ENCODE data around the gene SPTBN1.

Gene SPTBN1

GRCh38 chr2:54435325-54436226, 20.6 kb upstream of the SPTBN1 start:
- CTCF ChIA-PET: interaction anchor here (0.7 kb wide), 1 partner anchor 205 kb away, joined by 3 read pairs; no protein-coding TSS in a partner anchor
- no peak for DNase-seq (ENCODE audit: extremely low spot score)
- TF ChIP-seq PKNOX1 (IDR thresholded peaks at IDR 0.05): no peak
- no peak for TF ChIP-seq ELF4 (IDR thresholded peaks at IDR 0.05)
- TF ChIP-seq NFRKB (IDR thresholded peaks at IDR 0.05): no peak
- POLR2A ChIA-PET: no interaction called here

GRCh38 chr2:54437588-54437987, 18.5 kb upstream of the SPTBN1 start:
- DNase-seq (ENCODE audit: extremely low spot score): no peak
- ChIA-PET CTCF (no interaction called here), POLR2A (no interaction called here)
- TF ChIP-seq FOXM1 (IDR thresholded peaks at IDR 0.05; ENCODE audit: borderline replicate concordance) (no peak), FOXK2 (IDR thresholded peaks at IDR 0.05) (no peak), NFRKB (IDR thresholded peaks at IDR 0.05) (no peak), ZNF384 (IDR thresholded peaks at IDR 0.05) (no peak), FOXA1 (IDR thresholded peaks at IDR 0.05) (no peak), BHLHE40 (IDR thresholded peaks at IDR 0.05; ENCODE audit: borderline replicate concordance) (no peak), ELF4 (IDR thresholded peaks at IDR 0.05) (no peak), L3MBTL2 (conservative IDR thresholded peaks at IDR 0.05) (no peak), LEF1 (IDR thresholded peaks at IDR 0.05; ENCODE audit: borderline replicate concordance) (no peak), HDGF (IDR thresholded peaks at IDR 0.05; ENCODE audit: borderline replicate concordance) (no peak), SP1 (IDR thresholded peaks at IDR 0.05) (no peak), CTBP1 (IDR thresholded peaks at IDR 0.05; ENCODE audit: borderline replicate concordance) (no peak), PKNOX1 (IDR thresholded peaks at IDR 0.05) (no peak), TARDBP (IDR thresholded peaks at IDR 0.05) (no peak), SUZ12 (IDR thresholded peaks at IDR 0.05) (no peak), ARNT (IDR thresholded peaks at IDR 0.05) (no peak)

- CTCF ChIA-PET: no interaction called here
- DNase-seq (ENCODE audit: extremely low spot score): no peak
- POLR2A ChIA-PET: no interaction called here
- no peak for TF ChIP-seq LEF1 (IDR thresholded peaks at IDR 0.05; ENCODE audit: borderline replicate concordance)
- no peak for TF ChIP-seq BHLHE40 (IDR thresholded peaks at IDR 0.05; ENCODE audit: borderline replicate concordance)
- no peak for TF ChIP-seq FOXA1 (IDR thresholded peaks at IDR 0.05)
- no peak for TF ChIP-seq TARDBP (IDR thresholded peaks at IDR 0.05)
- TF ChIP-seq SP1 (IDR thresholded peaks at IDR 0.05): no peak
- no peak for TF ChIP-seq SUZ12 (IDR thresholded peaks at IDR 0.05)
- no peak for TF ChIP-seq HDGF (IDR thresholded peaks at IDR 0.05; ENCODE audit: borderline replicate concordance)
- TF ChIP-seq ELF4 (IDR thresholded peaks at IDR 0.05): no peak
- no peak for TF ChIP-seq ZNF384 (IDR thresholded peaks at IDR 0.05)
- TF ChIP-seq PKNOX1 (IDR thresholded peaks at IDR 0.05): no peak
- TF ChIP-seq NFRKB (IDR thresholded peaks at IDR 0.05): no peak
- no peak for TF ChIP-seq ARNT (IDR thresholded peaks at IDR 0.05)
- no peak for TF ChIP-seq L3MBTL2 (conservative IDR thresholded peaks at IDR 0.05)
- TF ChIP-seq FOXK2 (IDR thresholded peaks at IDR 0.05): no peak
- no peak for TF ChIP-seq CTBP1 (IDR thresholded peaks at IDR 0.05; ENCODE audit: borderline replicate concordance)
- no peak for TF ChIP-seq FOXM1 (IDR thresholded peaks at IDR 0.05; ENCODE audit: borderline replicate concordance)
Measured at GRCh38 chr2:54438271-54438670, 17.9 kb upstream of the SPTBN1 start.

- DNase-seq (ENCODE audit: extremely low spot score): no peak
- no peak for TF ChIP-seq NFRKB (IDR thresholded peaks at IDR 0.05)
- TF ChIP-seq HDGF (IDR thresholded peaks at IDR 0.05; ENCODE audit: borderline replicate concordance): no peak
- no peak for TF ChIP-seq FOXM1 (IDR thresholded peaks at IDR 0.05; ENCODE audit: borderline replicate concordance)
- no peak for TF ChIP-seq FOXA1 (IDR thresholded peaks at IDR 0.05)
- no peak for TF ChIP-seq LEF1 (IDR thresholded peaks at IDR 0.05; ENCODE audit: borderline replicate concordance)
- TF ChIP-seq FOXK2 (IDR thresholded peaks at IDR 0.05): no peak
- TF ChIP-seq ARNT (IDR thresholded peaks at IDR 0.05): no peak
- no peak for TF ChIP-seq BHLHE40 (IDR thresholded peaks at IDR 0.05; ENCODE audit: borderline replicate concordance)
- TF ChIP-seq PKNOX1 (IDR thresholded peaks at IDR 0.05): no peak
- TF ChIP-seq ELF4 (IDR thresholded peaks at IDR 0.05): no peak
- TF ChIP-seq ZNF384 (IDR thresholded peaks at IDR 0.05): no peak
- TF ChIP-seq SP1 (IDR thresholded peaks at IDR 0.05): no peak
- TF ChIP-seq TARDBP (IDR thresholded peaks at IDR 0.05): no peak
- POLR2A ChIA-PET: no interaction called here
- CTCF ChIA-PET: no interaction called here
Measured at GRCh38 chr2:54439582-54439981, 16.5 kb upstream of the SPTBN1 start.

- TF ChIP-seq HDGF (IDR thresholded peaks at IDR 0.05; ENCODE audit: borderline replicate concordance) (no peak), PKNOX1 (IDR thresholded peaks at IDR 0.05) (no peak), TARDBP (IDR thresholded peaks at IDR 0.05) (no peak), SP1 (IDR thresholded peaks at IDR 0.05) (no peak), ARNT (IDR thresholded peaks at IDR 0.05) (no peak), NFRKB (IDR thresholded peaks at IDR 0.05) (no peak), LEF1 (IDR thresholded peaks at IDR 0.05; ENCODE audit: borderline replicate concordance) (no peak), L3MBTL2 (conservative IDR thresholded peaks at IDR 0.05) (no peak), BHLHE40 (IDR thresholded peaks at IDR 0.05; ENCODE audit: borderline replicate concordance) (no peak), SUZ12 (IDR thresholded peaks at IDR 0.05) (no peak), CTBP1 (IDR thresholded peaks at IDR 0.05; ENCODE audit: borderline replicate concordance) (no peak)
- ChIA-PET CTCF (no interaction called here), POLR2A (no interaction called here)
- no peak for DNase-seq (ENCODE audit: extremely low spot score)
Measured at GRCh38 chr2:54440050-54440449, 16.1 kb upstream of the SPTBN1 start.

Data from HEK293T (cell line).